Measurements from ENCODE around the gene PLPPR1. TPM values are rescaled to one million over a fixed set of nuclear protein-coding genes. Genes with fewer than 3 reads are reported as not detected.

Gene PLPPR1
- total RNA-seq, 1 experiment from 2014 or later: 2.4 TPM

DNA sequence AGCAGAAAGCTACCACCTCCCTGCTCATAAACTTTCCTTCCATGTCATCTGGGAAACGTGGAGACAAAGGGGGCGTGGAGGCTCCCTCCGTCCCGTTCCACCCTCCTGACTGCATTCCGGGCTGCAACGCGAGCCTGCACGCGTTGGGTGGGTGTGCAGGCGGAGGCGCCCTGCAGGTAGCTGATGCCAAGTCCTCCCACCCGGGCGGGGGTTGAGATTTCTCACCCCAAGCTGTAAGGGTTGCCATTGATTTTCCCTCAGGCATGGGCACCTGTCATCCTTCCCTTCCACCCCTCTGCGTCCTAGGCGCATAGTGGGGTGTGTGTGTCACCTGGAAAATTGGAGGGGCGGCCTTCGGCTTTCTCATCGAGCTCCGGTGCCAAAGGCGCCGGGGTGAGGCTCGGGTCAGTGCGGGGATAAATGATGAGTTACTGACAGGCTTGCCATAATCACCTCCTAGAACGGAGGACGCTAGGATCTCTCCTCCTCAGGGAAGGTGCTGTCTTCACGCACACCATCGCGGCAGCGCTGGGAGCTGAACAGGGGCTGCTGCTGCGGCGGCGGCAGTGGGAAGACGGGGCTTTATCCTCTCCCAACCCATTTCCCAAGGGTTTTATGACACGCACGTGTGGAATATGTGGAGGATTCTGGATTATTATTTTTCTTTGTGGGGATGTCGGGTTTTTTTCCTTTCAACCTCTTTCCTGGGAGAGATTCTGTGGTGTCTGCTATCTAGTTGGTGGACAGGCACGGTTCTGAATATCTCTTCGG is 973 bp downstream of the PLPPR1 start:
- no peaks in the 10 kb centered on the region for H3K9me3 ChIP-seq (ENCODE audit: control insufficient read depth, low read depth, low read length)
- Mint-ChIP-seq H3K27me3 (ENCODE audit: low read depth) (peaks cover 74% of the 10 kb centered on the region), H3K4me3 (peak overlapping the region; percentile 82 to 90), H3K4me1 (peaks cover 21 to 36% of the 10 kb centered on the region in 2 experiments), H3K9me3 (no peaks in the 10 kb centered on the region), H3K27ac (no peak overlapping the region), H3K36me3 (ENCODE audit: insufficient read depth in 1 of 3, low read depth in 3 of 3) (no peaks in the 10 kb centered on the region)
- H4K20me1 ChIP-seq (ENCODE audit: control insufficient read depth, insufficient read depth, insufficient read length): no peaks in the 10 kb centered on the region
- H3K18ac ChIP-seq (ENCODE audit: insufficient read length, low read depth, low read length): no peak overlapping the region
- H3K79me1 ChIP-seq (ENCODE audit: insufficient read depth, low read depth, low read length, poor library complexity, severe bottlenecking): no peaks in the 10 kb centered on the region
- H3K4me2 ChIP-seq (ENCODE audit: insufficient read depth, insufficient read length, low read length): peak overlapping the region; percentile 65
- TF ChIP-seq, protein P1, sequence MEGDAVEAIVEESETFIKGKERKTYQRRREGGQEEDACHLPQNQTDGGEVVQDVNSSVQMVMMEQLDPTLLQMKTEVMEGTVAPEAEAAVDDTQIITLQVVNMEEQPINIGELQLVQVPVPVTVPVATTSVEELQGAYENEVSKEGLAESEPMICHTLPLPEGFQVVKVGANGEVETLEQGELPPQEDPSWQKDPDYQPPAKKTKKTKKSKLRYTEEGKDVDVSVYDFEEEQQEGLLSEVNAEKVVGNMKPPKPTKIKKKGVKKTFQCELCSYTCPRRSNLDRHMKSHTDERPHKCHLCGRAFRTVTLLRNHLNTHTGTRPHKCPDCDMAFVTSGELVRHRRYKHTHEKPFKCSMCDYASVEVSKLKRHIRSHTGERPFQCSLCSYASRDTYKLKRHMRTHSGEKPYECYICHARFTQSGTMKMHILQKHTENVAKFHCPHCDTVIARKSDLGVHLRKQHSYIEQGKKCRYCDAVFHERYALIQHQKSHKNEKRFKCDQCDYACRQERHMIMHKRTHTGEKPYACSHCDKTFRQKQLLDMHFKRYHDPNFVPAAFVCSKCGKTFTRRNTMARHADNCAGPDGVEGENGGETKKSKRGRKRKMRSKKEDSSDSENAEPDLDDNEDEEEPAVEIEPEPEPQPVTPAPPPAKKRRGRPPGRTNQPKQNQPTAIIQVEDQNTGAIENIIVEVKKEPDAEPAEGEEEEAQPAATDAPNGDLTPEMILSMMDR (conservative IDR thresholded peaks at IDR 0.05): no peak
- H4K91ac ChIP-seq (ENCODE audit: insufficient read length, low read depth, low read length): no peak overlapping the region
- H4K8ac ChIP-seq (replicated peaks; ENCODE audit: insufficient read length, low read depth, low read length): no peak overlapping the region
- H2BK15ac ChIP-seq (ENCODE audit: low read depth, low read length): no peak overlapping the region
- H2AK5ac ChIP-seq (ENCODE audit: insufficient read length, low read length): no peak overlapping the region
- H3K4me1 ChIP-seq (ENCODE audit: insufficient read depth, low read length): 0 out of 2 replicates have a peak, but pooled peaks cover 2% of the 10 kb centered on the region
- no peaks in the 10 kb centered on the region for H3K79me2 ChIP-seq (ENCODE audit: insufficient read depth, low read length)
- no peak overlapping the region for H3K14ac ChIP-seq (ENCODE audit: insufficient read depth, low read length)
- no peak overlapping the region for H2BK20ac ChIP-seq (ENCODE audit: low read depth, low read length, poor library complexity, severe bottlenecking)
- no peak overlapping the region for H2AFZ ChIP-seq (ENCODE audit: low read length)
- no CpG with 5 or more reads among the region's 38 CpGs for WGBS (ENCODE audit: extremely low coverage, insufficient read length, low lambda C conversion rate)
- no peak overlapping the region for H2BK120ac ChIP-seq (ENCODE audit: low read depth, low read length, poor library complexity, severe bottlenecking)
- H3K23me2 ChIP-seq (ENCODE audit: insufficient read length, low read depth, low read length, poor library complexity, severe bottlenecking): peaks cover 18% of the 10 kb centered on the region
- H4K5ac ChIP-seq (ENCODE audit: insufficient read length, low read depth, low read length): no peak overlapping the region
- H2BK12ac ChIP-seq (ENCODE audit: insufficient read length, low read depth, low read length): no peak overlapping the region
- no peak overlapping the region for H2BK5ac ChIP-seq (ENCODE audit: insufficient read length, low read length)
- H3K4ac ChIP-seq (ENCODE audit: low read depth, low read length): no peak overlapping the region
- no peak overlapping the region for H3K56ac ChIP-seq (ENCODE audit: insufficient read length, low read depth, low read length)
- H3K27me3 ChIP-seq (ENCODE audit: insufficient read depth, low read length): peaks cover 23% of the 10 kb centered on the region
- no peak overlapping the region for H3K27ac ChIP-seq (ENCODE audit: insufficient read length, low read depth, low read length)
- no peak overlapping the region for H3K23ac ChIP-seq (ENCODE audit: insufficient read length, low read depth, low read length)
- H3K9ac ChIP-seq (ENCODE audit: extremely low read depth, insufficient read length, low read length): no peak overlapping the region
- DNase-seq: no peak
- no peak overlapping the region for H3T11ph ChIP-seq (ENCODE audit: low read length)
